NOMO-1 (cell line): ENCODE data around the gene SMIM41.

ENCODE experiments used
- DNase-seq, 2 experiments: peaks; one replicate each; lab custom pipeline; 2025; ENCODE audit not compliant: unreplicated experiment in 2 of 2; lab: John Stamatoyannopoulos, UW

SMIM41 gene

GRCh38 chr12:52050116-52050757 is 29.3 kb upstream of the SMIM41 start:
- peak in 1 of 2 experiments; percentile 39 for DNase-seq

GRCh38 chr12:52050758-52051541 is 28.6 kb upstream of the SMIM41 start, which contains the start of gene NR4A1:
Gene NR4A1 (plus strand): TSS chr12:52051442. CDS start chr12:52054329, 2,887 bp downstream.
- peak; percentile 72 to 92 for DNase-seq

- no peak for DNase-seq
These were observed 26.9 kb upstream of the SMIM41 start for GRCh38 chr12:52052468-52053186.

GRCh38 chr12:52053536-52054209 is 25.8 kb upstream of the SMIM41 start:
- no peak for DNase-seq

- no peak for DNase-seq
These were observed 25.2 kb upstream of the SMIM41 start for GRCh38 chr12:52054231-52054832.

- no peak for DNase-seq
These were observed 24.4 kb upstream of the SMIM41 start for GRCh38 chr12:52054833-52055730.

GRCh38 chr12:52055731-52056711 is 23.5 kb upstream of the SMIM41 start:
- DNase-seq = no peak

GRCh38 chr12:52056801-52057637 is 22.5 kb upstream of the SMIM41 start:
- DNase-seq = no peak

GRCh38 chr12:52057638-52058576 is 21.6 kb upstream of the SMIM41 start:
- DNase-seq = no peak

GRCh38 chr12:52058631-52059361 is 20.7 kb upstream of the SMIM41 start:
- DNase-seq = no peak

GRCh38 chr12:52059582-52060497 is 19.7 kb upstream of the SMIM41 start:
- DNase-seq = no peak

GRCh38 chr12:52060498-52061177 is 18.9 kb upstream of the SMIM41 start:
- no peak for DNase-seq

- DNase-seq = no peak
These were observed 17.9 kb upstream of the SMIM41 start for GRCh38 chr12:52061470-52062166.
